Astrocyte (in vitro differentiated cells and primary cell): ENCODE results near the gene CSF1.

ENCODE experiments used
- CTCF ChIP-seq: IDR thresholded peaks from 2 replicates; pipeline ENCODE4 v1.5.1; 2011; ENCODE audit warnings: low read depth, mild to moderate bottlenecking, inconsistent platforms, low read length, moderate library complexity; ENCODE audit not compliant: insufficient read depth
- EZH2 ChIP-seq: IDR thresholded peaks from 2 replicates; pipeline ENCODE4 v1.6.1; 2012; ENCODE audit warnings: mild to moderate bottlenecking, low read length, inconsistent platforms; ENCODE audit not compliant: insufficient read depth

GRCh38 chr1:109950509-109950908 is 39.9 kb downstream of the CSF1 start:
- TF ChIP-seq CTCF (no peak), EZH2 (no peak)
